GM13976 (cell line): ENCODE data around the gene TBCA.

Experiments
- DNase-seq: peaks from one replicate; pipeline ENCODE4 v3.0.0; 2012; ENCODE audit warnings: low spot score
- in situ Hi-C: fragments of 300-500 bp; cut with MboI; formaldehyde crosslinking; loops from one replicate; pipeline ENCODE4 v1.12.0; 2022; ENCODE audit warnings: low sequenced_read_pairs, mixed read lengths, inconsistent platforms; ENCODE audit not compliant: unreplicated experiment
- TF ChIP-seq, protein P1 (sequence below): IDR thresholded peaks from 2 replicates; pipeline ENCODE4 v1.5.1; 2012; ENCODE audit warnings: borderline replicate concordance, mild to moderate bottlenecking; ENCODE audit not compliant: insufficient read depth; ENCODE audit errors: extremely low read depth, missing control alignments, control extremely low read depth

Gene TBCA

DNA sequence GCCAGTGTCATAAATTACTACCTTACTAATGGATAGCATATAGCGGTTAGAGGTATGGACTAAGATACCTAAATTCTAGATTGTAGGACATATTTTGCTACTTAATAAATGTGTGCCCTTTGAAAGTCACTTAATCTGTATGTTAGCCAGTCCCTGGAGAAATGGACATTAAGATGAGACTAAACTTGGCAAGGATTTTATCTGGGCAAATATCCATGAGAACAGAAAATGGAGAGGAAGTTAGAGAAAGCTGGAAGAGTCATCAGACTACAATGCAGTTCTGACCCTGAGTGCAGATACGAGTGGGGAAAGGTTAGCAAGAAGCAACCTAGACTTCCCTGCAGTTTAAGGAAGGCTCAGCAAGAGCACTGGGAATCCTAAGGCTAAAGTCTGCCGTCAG is 33.0 kb downstream of the TBCA start:
- in situ Hi-C loops = no loop called here
- DNase-seq = no peak
- TF ChIP-seq, protein P1, sequence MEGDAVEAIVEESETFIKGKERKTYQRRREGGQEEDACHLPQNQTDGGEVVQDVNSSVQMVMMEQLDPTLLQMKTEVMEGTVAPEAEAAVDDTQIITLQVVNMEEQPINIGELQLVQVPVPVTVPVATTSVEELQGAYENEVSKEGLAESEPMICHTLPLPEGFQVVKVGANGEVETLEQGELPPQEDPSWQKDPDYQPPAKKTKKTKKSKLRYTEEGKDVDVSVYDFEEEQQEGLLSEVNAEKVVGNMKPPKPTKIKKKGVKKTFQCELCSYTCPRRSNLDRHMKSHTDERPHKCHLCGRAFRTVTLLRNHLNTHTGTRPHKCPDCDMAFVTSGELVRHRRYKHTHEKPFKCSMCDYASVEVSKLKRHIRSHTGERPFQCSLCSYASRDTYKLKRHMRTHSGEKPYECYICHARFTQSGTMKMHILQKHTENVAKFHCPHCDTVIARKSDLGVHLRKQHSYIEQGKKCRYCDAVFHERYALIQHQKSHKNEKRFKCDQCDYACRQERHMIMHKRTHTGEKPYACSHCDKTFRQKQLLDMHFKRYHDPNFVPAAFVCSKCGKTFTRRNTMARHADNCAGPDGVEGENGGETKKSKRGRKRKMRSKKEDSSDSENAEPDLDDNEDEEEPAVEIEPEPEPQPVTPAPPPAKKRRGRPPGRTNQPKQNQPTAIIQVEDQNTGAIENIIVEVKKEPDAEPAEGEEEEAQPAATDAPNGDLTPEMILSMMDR = no peak

DNA sequence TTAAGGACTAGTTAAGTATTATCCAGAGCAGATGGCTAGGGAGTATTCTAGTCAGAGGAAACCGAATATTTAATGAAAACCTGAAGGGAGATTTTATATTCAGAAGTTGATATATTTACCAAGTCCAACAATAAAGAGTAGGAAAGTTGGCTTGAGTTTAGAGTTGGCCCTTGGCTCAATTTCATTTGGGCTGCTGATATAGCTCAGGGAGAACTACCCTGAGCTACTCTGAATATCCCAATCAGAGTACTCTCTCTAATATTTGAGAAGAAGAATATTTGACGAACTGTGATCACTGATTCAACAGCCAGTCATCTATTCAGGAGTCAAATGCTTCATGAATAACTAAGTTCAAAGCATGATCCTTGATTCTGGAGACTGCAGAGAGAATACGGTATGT is 34.5 kb downstream of the TBCA start:
- TF ChIP-seq, protein P1 = no peak
- in situ Hi-C loops = no loop called here
- no peak for DNase-seq

DNA sequence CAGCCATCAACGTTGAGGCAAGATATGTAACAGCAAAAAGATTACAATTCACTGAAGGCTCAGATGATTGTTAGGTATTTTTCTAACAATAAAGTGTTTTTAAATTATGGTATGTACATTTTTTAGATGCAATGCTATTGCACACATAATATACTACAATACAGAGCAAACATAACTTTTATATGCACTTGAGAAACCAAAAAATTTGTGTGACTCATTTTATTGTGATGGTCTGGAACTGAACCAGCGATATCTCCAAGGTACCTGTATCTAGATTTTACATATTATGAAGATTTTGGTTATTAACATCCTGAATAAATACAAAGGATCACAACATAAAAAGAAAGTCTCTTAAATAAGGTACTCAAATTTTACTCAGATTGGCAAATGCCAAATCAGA is 41.3 kb downstream of the TBCA start:
- no peak for DNase-seq
- in situ Hi-C loops = no loop called here
- TF ChIP-seq, protein P1 = no peak

DNA sequence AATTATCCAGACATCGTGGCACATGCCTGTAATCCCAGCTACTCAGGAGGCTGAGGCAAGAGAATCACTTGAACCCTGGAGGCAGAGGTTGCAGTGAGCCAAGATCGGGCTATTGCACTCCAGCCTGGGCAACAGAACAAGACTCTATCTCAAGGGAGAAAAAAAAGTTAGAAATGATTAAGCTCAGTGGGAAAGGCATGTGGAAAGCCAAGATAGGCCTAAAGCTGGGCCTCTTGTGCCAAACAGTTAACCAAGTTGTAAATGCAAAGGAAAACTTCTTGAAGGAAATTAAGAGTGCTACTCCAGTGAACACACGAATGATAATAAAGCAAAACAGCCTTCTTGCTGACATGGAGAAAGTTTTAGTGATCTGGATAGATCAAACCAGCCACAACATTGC is 43.0 kb downstream of the TBCA start:
- TF ChIP-seq, protein P1 = no peak
- no peak for DNase-seq
- in situ Hi-C loops = no loop called here

DNA sequence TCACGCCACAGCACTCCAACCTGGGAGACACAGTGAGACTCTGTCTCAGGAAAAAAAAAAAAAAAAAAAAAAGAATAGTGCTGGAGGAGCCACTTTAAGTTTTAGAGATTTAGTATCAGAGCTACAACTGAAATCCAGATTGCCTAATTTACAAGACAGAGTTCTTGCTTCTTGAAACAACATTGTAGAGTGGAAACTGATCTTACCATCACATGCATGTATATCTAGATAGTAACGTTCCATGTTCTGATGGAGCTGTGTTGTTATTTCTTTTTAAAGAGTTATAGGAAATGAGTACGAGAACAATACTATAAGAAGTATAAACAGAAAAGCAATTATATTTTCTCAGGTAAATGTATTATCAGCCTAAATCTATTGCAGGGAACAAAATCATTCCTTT is 48.9 kb downstream of the TBCA start:
- TF ChIP-seq, protein P1 = no peak

DNA sequence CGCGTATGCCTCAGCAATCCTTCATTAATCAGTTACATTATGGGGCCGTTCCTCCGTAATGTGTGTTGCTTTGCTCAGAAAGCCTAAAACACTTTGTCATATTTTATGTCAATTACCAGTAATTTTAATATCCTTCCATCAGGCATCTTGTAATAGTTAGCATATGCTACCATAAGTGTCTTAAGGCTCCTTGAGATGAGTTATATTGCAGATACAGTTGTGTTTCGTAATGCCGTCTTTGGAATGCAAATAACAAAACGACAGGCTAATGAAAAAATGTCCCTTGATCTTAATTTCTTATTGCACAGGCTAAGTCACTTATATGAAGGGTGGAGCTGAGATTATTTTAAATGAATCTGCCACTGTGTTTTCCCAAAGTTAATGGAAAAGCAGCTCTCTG is 50.5 kb downstream of the TBCA start:
- in situ Hi-C loops = no loop called here
- DNase-seq = no peak
- TF ChIP-seq, protein P1 = no peak

More for the DNA sequence above, 48.9 kb downstream of the TBCA start:
- in situ Hi-C loops = no loop called here
- DNase-seq = no peak

DNA sequence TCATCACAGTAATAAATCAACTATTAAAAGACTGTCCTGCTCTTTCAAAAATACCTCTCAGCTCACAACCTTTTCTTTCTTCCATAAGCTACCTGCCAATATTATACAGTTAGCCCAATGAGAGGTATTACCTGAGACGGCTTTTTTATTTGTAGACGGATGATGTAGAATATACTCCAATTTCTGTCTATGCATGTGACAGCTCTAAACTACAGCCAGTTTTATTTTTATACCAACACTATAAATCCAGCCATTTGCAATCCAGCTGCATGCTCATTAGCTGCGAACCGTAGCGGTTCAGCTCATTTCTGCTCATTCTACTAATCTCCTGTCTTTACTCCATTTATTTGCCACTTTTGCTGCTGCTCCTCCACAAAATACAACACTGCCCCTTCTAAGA is 51.2 kb downstream of the TBCA start:
- in situ Hi-C loops = no loop called here
- TF ChIP-seq, protein P1 = no peak
- DNase-seq = no peak
